ENCODE results near the gene SCAF4. TPM values are rescaled to one million over a fixed set of nuclear protein-coding genes. Genes with fewer than 3 reads are reported as not detected.

SCAF4 gene
- total and polyA plus RNA-seq, 9 of the 15 experiments (the other 6 are each of a cell fraction or from before 2014, with no cell fraction given) = 2.3 to 55.7 (median 17.2) TPM

DNA sequence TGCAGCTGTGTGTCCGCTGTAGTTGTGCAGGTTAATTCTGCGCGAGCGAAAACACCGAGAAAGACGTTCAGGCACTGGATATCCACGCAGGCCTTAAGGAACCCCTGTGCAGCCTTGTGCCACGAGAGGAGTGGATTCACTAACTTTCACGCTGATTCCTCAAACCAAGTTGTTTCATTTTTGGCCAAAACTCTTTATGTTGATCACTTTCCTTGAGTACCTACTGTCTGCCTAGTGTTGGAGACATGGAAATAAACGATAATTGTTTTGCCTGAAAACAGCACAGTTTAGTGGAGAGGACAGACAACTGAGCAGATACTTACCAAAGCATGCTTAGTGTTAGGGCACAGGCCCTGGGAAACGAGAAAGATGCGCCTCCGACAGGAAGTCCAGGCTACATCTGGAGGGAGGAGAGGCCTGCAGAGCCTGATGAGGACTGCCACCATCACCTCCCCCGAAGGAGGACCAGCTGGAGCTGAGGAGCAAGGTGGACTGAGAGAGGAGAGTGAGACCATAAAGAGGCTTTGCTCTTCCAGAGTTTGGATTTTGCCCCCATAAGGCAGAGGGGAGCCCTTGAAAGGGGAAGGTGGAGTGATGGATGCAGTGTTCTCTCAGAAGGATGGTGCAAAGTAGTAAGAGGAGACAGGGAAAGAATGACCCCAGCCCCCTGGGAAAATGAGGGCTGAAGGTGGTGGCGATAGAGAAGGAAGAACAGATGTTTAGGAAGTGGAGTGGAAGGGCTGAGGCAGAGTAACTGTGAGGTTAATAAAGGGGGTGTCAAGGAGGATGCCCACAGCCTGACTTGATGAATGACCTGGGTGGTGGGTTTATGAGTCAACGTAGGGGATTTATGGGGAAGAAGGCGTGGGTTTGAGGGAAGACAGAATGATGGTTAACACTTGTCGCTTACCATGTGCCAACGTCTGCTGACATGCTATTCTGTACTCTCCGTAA, 956 bp upstream of the SCAF4 start (continued):
- TF ChIP-seq, protein P1, sequence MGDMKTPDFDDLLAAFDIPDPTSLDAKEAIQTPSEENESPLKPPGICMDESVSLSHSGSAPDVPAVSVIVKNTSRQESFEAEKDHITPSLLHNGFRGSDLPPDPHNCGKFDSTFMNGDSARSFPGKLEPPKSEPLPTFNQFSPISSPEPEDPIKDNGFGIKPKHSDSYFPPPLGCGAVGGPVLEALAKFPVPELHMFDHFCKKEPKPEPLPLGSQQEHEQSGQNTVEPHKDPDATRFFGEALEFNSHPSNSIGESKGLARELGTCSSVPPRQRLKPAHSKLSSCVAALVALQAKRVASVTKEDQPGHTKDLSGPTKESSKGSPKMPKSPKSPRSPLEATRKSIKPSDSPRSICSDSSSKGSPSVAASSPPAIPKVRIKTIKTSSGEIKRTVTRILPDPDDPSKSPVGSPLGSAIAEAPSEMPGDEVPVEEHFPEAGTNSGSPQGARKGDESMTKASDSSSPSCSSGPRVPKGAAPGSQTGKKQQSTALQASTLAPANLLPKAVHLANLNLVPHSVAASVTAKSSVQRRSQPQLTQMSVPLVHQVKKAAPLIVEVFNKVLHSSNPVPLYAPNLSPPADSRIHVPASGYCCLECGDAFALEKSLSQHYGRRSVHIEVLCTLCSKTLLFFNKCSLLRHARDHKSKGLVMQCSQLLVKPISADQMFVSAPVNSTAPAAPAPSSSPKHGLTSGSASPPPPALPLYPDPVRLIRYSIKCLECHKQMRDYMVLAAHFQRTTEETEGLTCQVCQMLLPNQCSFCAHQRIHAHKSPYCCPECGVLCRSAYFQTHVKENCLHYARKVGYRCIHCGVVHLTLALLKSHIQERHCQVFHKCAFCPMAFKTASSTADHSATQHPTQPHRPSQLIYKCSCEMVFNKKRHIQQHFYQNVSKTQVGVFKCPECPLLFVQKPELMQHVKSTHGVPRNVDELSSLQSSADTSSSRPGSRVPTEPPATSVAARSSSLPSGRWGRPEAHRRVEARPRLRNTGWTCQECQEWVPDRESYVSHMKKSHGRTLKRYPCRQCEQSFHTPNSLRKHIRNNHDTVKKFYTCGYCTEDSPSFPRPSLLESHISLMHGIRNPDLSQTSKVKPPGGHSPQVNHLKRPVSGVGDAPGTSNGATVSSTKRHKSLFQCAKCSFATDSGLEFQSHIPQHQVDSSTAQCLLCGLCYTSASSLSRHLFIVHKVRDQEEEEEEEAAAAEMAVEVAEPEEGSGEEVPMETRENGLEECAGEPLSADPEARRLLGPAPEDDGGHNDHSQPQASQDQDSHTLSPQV (IDR thresholded peaks at IDR 0.05) = 0 out of 2 replicates have a peak, but pooled peaks have one; percentile 47
- TF ChIP-seq HNRNPL (IDR thresholded peaks at IDR 0.05; ENCODE audit: low read depth, low read length) (0 out of 2 replicates have a peak, but pooled peaks have one; percentile 2), FOXA3 (CRISPR knock-in tag; conservative IDR thresholded peaks at IDR 0.05 in 1 of 2, IDR thresholded peaks at IDR 0.05 in 1 of 2) (0 out of 4 replicates have a peak, but pooled peaks of 1 of the 2 experiments have one; percentile 25), MEF2A (IDR thresholded peaks at IDR 0.05; ENCODE audit: control insufficient read depth, low read depth, low read length) (no peak), TCF7 (IDR thresholded peaks at IDR 0.05; ENCODE audit: borderline replicate concordance) (0 out of 2 replicates have a peak, but pooled peaks have one; percentile 34), CREM (IDR thresholded peaks at IDR 0.05; ENCODE audit: low read depth) (no peak), CCAR2 (IDR thresholded peaks at IDR 0.05; ENCODE audit: low read depth, low read length) (0 out of 2 replicates have a peak, but pooled peaks have one; percentile 42), LARP7 (IDR thresholded peaks at IDR 0.05) (0 out of 2 replicates have a peak, but pooled peaks have one; percentile 23), ARHGAP35 (IDR thresholded peaks at IDR 0.05; ENCODE audit: partially characterized antibody) (peak; percentile 52), SIN3A (IDR thresholded peaks at IDR 0.05; ENCODE audit: borderline replicate concordance in 2 of 2, control insufficient read depth in 1 of 2, low read depth in 2 of 2, low read length in 2 of 2) (peak in 1 of 2 experiments; percentile 61; a peak in 1 of 4 replicates), L3MBTL2 (IDR thresholded peaks at IDR 0.05) (peak; percentile 69; the same call in 1 of the 2 replicates), MYC (IDR thresholded peaks at IDR 0.05; ENCODE audit: low read depth, low read length) (no peak; the same call in 1 of the 2 replicates), MYC (CRISPR knock-in tag; IDR thresholded peaks at IDR 0.05; ENCODE audit: borderline replicate concordance, low read depth) (0 out of 2 replicates have a peak, but pooled peaks have one; percentile 37), HDAC1 (IDR thresholded peaks at IDR 0.05) (peak in 1 of 2 experiments; percentile 16; a peak in 1 of 4 replicates), ZNF431 (CRISPR knock-in tag; IDR thresholded peaks at IDR 0.05) (0 out of 2 replicates have a peak, but pooled peaks have one; percentile 28)
- TF ChIP-seq, protein P2, sequence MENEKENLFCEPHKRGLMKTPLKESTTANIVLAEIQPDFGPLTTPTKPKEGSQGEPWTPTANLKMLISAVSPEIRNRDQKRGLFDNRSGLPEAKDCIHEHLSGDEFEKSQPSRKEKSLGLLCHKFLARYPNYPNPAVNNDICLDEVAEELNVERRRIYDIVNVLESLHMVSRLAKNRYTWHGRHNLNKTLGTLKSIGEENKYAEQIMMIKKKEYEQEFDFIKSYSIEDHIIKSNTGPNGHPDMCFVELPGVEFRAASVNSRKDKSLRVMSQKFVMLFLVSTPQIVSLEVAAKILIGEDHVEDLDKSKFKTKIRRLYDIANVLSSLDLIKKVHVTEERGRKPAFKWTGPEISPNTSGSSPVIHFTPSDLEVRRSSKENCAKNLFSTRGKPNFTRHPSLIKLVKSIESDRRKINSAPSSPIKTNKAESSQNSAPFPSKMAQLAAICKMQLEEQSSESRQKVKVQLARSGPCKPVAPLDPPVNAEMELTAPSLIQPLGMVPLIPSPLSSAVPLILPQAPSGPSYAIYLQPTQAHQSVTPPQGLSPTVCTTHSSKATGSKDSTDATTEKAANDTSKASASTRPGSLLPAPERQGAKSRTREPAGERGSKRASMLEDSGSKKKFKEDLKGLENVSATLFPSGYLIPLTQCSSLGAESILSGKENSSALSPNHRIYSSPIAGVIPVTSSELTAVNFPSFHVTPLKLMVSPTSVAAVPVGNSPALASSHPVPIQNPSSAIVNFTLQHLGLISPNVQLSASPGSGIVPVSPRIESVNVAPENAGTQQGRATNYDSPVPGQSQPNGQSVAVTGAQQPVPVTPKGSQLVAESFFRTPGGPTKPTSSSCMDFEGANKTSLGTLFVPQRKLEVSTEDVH (IDR thresholded peaks at IDR 0.05; ENCODE audit: low read depth, partially characterized antibody) = no peak
- TF ChIP-seq, protein P3, sequence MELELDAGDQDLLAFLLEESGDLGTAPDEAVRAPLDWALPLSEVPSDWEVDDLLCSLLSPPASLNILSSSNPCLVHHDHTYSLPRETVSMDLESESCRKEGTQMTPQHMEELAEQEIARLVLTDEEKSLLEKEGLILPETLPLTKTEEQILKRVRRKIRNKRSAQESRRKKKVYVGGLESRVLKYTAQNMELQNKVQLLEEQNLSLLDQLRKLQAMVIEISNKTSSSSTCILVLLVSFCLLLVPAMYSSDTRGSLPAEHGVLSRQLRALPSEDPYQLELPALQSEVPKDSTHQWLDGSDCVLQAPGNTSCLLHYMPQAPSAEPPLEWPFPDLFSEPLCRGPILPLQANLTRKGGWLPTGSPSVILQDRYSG (tag; conservative IDR thresholded peaks at IDR 0.05; ENCODE audit: low read depth) = 0 out of 2 replicates have a peak, but pooled peaks have one; percentile 55

All from K562 (cell line).